Smooth muscle cell (in vitro differentiated cells): ENCODE results near the gene HS3ST1. TPM values are rescaled to one million over a fixed set of nuclear protein-coding genes. Genes with fewer than 3 reads are reported as not detected.

ENCODE experiments used
- DNase-seq: peaks from one replicate; lab custom pipeline; 2025; ENCODE audit not compliant: unreplicated experiment; lab: John Stamatoyannopoulos, UW
- H2AFZ ChIP-seq: fragments of 200-600 bp; sonication (generic); 2 replicates; pipeline ENCODE4 v1.6.0; 2016; ENCODE audit warnings: antibody characterized with exemption, low read depth, mild to moderate bottlenecking
- H3F3A ChIP-seq: fragments of 200-600 bp; sonication (generic); 2 replicates; pipeline ENCODE4 v1.6.0; 2017; ENCODE audit warnings: antibody characterized with exemption, low read depth
- H3K27ac ChIP-seq: fragments of 200-600 bp; sonication (generic); 2 replicates; pipeline ENCODE4 v1.5.1; 2016; ENCODE audit warnings: low read depth, mild to moderate bottlenecking
- H3K27me3 ChIP-seq: fragments of 200-600 bp; sonication (generic); 2 replicates; pipeline ENCODE4 v1.6.1; 2016; ENCODE audit warnings: low read depth, mild to moderate bottlenecking
- H3K36me3 ChIP-seq: fragments of 200-600 bp; sonication (generic); 2 replicates; pipeline ENCODE4 v1.5.1; 2016; ENCODE audit warnings: low read depth
- H3K4me1 ChIP-seq: fragments of 200-600 bp; sonication (generic); 2 replicates; pipeline ENCODE4 v1.5.1; 2016; ENCODE audit warnings: low read depth
- H3K4me2 ChIP-seq: fragments of 200-600 bp; sonication (generic); 2 replicates; pipeline ENCODE4 v1.6.0; 2016; ENCODE audit warnings: mild to moderate bottlenecking
- H3K4me3 ChIP-seq: fragments of 200-600 bp; sonication (generic); 2 replicates; pipeline ENCODE4 v1.5.1; 2016; ENCODE audit warnings: mild to moderate bottlenecking
- H3K79me2 ChIP-seq: fragments of 200-600 bp; sonication (generic); 2 replicates; pipeline ENCODE4 v1.6.0; 2016; ENCODE audit warnings: low read depth, mild to moderate bottlenecking
- H3K9ac ChIP-seq: fragments of 200-600 bp; sonication (generic); 2 replicates; pipeline ENCODE4 v1.6.0; 2016; ENCODE audit warnings: low read depth
- H3K9me3 ChIP-seq: fragments of 200-600 bp; sonication (generic); replicated peaks from 2 replicates; pipeline ENCODE4 v1.5.1; 2016; ENCODE audit warnings: low read depth
- H4K20me1 ChIP-seq: fragments of 200-600 bp; sonication (generic); 2 replicates; pipeline ENCODE4 v1.6.0; 2016; ENCODE audit warnings: low read depth
- WGBS: methylation state at CpG from one replicate; pipeline ENCODE4 v1.1.7; 2016; ENCODE audit warnings: low lambda C conversion rate; 5-methylcytosine and 5-hydroxymethylcytosine counted together
- polyA plus RNA-seq: library from polyadenylated mRNA; unstranded; fragments of >200 nt; fragmentation: Nextera tagmentation; extraction: Ambion mirVana; gene quantifications from 2 replicates; pipeline ENCODE4 v1.2.1, GENCODE V29; 2016
- total RNA-seq: library from RNA; depleted of rRNA; stranded (reverse); fragments of >200 nt; gene quantifications from 2 replicates; pipeline ENCODE4 v1.2.3, GENCODE V29; 2014
- TF ChIP-seq, protein P1 (sequence below): fragments of 200-600 bp; sonication (generic); IDR thresholded peaks from 2 replicates; pipeline ENCODE4 v1.5.1; 2017; ENCODE audit warnings: borderline replicate concordance, mild to moderate bottlenecking, antibody characterized with exemption; ENCODE audit not compliant: insufficient read depth, poor library complexity, severe bottlenecking

HS3ST1 gene
- total and polyA plus RNA-seq, 2 experiments from 2014 or later: 0.22 to 3.1 TPM

- H3K4me2 ChIP-seq: no peak overlapping the region
- H3K36me3 ChIP-seq: no peaks in the 10 kb centered on the region
- H3K27ac ChIP-seq: no peak overlapping the region
- no peaks in the 10 kb centered on the region for H3K27me3 ChIP-seq
- H3K4me3 ChIP-seq: no peak overlapping the region
- no peaks in the 10 kb centered on the region for H3K79me2 ChIP-seq
- H4K20me1 ChIP-seq: no peaks in the 10 kb centered on the region
- DNase-seq: no peak
- H2AFZ ChIP-seq: no peak overlapping the region
- no peaks in the 10 kb centered on the region for H3K9me3 ChIP-seq
- TF ChIP-seq, protein P1, sequence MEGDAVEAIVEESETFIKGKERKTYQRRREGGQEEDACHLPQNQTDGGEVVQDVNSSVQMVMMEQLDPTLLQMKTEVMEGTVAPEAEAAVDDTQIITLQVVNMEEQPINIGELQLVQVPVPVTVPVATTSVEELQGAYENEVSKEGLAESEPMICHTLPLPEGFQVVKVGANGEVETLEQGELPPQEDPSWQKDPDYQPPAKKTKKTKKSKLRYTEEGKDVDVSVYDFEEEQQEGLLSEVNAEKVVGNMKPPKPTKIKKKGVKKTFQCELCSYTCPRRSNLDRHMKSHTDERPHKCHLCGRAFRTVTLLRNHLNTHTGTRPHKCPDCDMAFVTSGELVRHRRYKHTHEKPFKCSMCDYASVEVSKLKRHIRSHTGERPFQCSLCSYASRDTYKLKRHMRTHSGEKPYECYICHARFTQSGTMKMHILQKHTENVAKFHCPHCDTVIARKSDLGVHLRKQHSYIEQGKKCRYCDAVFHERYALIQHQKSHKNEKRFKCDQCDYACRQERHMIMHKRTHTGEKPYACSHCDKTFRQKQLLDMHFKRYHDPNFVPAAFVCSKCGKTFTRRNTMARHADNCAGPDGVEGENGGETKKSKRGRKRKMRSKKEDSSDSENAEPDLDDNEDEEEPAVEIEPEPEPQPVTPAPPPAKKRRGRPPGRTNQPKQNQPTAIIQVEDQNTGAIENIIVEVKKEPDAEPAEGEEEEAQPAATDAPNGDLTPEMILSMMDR: no peak
- no peak overlapping the region for H3K9ac ChIP-seq
- peaks cover 5% of the 10 kb centered on the region for H3K4me1 ChIP-seq
- no peaks in the 10 kb centered on the region for H3F3A ChIP-seq
Observed at GRCh38 chr4:11366859-11367258, 61.8 kb downstream of the HS3ST1 start.

DNA sequence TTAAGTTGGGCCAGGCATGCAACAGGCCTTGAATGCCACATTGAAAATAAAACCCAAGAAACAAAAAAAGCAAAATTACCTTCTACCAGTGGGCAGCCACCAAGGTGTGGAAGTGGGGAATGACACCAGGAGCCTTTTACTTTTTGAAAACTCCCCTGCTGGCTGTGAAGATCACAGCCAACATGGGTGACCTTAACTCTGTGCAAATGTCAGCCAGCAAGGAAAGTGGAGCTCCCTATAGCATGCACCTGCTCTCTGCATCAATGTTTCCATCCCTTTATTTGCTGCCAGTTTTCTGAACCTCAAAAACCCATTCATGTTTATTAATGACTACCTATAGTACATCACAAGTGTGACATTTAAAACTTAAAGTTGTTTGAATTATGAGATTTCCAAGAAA lies 63.7 kb downstream of the HS3ST1 start:
- Histone ChIP-seq H3K27me3 (no peaks in the 10 kb centered on the region), H3K4me1 (peaks cover 5% of the 10 kb centered on the region), H3K36me3 (no peaks in the 10 kb centered on the region), H2AFZ (no peak overlapping the region), H3K4me2 (no peak overlapping the region), H3K4me3 (no peak overlapping the region), H3K9me3 (no peaks in the 10 kb centered on the region), H3F3A (no peaks in the 10 kb centered on the region), H3K9ac (no peak overlapping the region), H4K20me1 (no peaks in the 10 kb centered on the region), H3K27ac (no peak overlapping the region), H3K79me2 (no peaks in the 10 kb centered on the region)
- TF ChIP-seq, protein P1: no peak
- DNase-seq: no peak

GRCh38 chr4:11359591-11359990 lies 69.1 kb downstream of the HS3ST1 start:
- Histone ChIP-seq H3K9ac (no peak overlapping the region), H3F3A (no peaks in the 10 kb centered on the region), H3K9me3 (no peaks in the 10 kb centered on the region), H3K79me2 (no peaks in the 10 kb centered on the region), H2AFZ (no peak overlapping the region), H3K36me3 (no peaks in the 10 kb centered on the region), H3K4me3 (no peak overlapping the region), H3K4me2 (no peak overlapping the region), H4K20me1 (no peaks in the 10 kb centered on the region), H3K27me3 (no peaks in the 10 kb centered on the region), H3K27ac (no peak overlapping the region), H3K4me1 (no peaks in the 10 kb centered on the region)
- no peak for DNase-seq
- TF ChIP-seq, protein P1: no peak

GRCh38 chr4:11355226-11355625 lies 73.5 kb downstream of the HS3ST1 start:
- DNase-seq: no peak
- H3K4me2 ChIP-seq: no peak overlapping the region
- TF ChIP-seq, protein P1: no peak
- no peak overlapping the region for H3K27ac ChIP-seq
- H4K20me1 ChIP-seq: no peaks in the 10 kb centered on the region
- WGBS: 79% methylated on average over 8 of the region's 8 CpGs
- no peaks in the 10 kb centered on the region for H3K9me3 ChIP-seq
- no peak overlapping the region for H3K9ac ChIP-seq
- H3F3A ChIP-seq: no peaks in the 10 kb centered on the region
- H3K36me3 ChIP-seq: no peaks in the 10 kb centered on the region
- no peaks in the 10 kb centered on the region for H3K79me2 ChIP-seq
- H2AFZ ChIP-seq: no peak overlapping the region
- no peaks in the 10 kb centered on the region for H3K27me3 ChIP-seq
- H3K4me1 ChIP-seq: no peaks in the 10 kb centered on the region
- H3K4me3 ChIP-seq: no peak overlapping the region
